ENCODE measurements around the gene GABARAPL2. TPM values are rescaled to one million over a fixed set of nuclear protein-coding genes. Genes with fewer than 3 reads are reported as not detected.

The GABARAPL2 gene
- polyA plus RNA-seq, 4 donors: 130 to 182 (median 140) TPM

DNA sequence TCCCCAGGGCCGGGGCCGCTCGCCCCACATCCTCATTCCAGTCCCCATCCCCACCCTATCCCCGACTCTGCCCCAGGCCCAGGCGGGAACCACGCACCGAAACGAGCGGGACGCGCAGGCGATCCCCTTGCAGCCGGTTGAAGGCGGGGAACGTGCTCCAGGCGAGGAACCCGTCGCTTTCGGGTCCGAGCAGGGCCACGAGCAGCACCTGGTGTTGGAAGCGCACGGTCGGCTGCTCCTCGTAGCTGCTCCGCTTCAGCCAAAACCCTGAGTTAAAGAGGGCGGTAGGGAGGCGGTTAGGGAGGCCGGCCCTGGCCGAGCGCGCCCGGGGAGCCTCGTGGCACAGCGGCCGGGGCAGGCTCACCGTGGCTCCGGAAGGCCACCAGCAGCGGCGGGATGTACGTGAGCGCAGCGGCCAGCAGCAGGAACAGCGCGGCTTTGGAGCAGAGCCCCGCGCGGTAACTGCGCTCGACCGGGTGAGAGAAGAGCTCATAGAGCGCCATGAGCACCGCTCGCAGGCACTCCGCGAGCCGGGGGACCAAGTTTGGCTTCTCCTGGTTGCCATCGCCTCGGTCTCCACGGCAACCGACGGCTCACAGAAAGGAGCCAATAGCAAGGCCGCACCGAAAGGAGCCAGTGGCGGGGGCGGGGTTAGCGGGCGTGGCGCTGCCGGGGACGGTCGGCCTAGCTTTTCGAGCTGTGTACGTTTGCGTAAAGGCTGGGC lies 10.3 kb upstream of the GABARAPL2 start, which contains the start of gene TMEM231:
TMEM231 (minus strand) TSS at position 546 of the 724 bp plus-strand sequence; CDS start at position 503, 43 bp downstream.
- FAIRE-seq: no peak
- peak within 1 kb of the TSS; percentile 20 to 61 (median 35) for H3K27ac ChIP-seq (ENCODE audit: low read depth in 1 of 3, low read length in 2 of 3)
- H3K27me3 ChIP-seq (ENCODE audit: control insufficient read depth in 3 of 3, insufficient read depth in 3 of 3, low read length in 3 of 3): peaks cover 0 to 7% (median 0%) of the 10 kb centered on the region in 3 donors
- peak within 1 kb of the TSS; percentile 37 to 64 (median 45) for H3K4me3 ChIP-seq (ENCODE audit: low read depth in 1 of 3, low read length in 3 of 3)
- peaks cover 0 to 6% (median 0%) of the 10 kb centered on the region in 3 donors for H3K4me1 ChIP-seq (ENCODE audit: control insufficient read depth in 3 of 3, insufficient read depth in 2 of 3, low read depth in 1 of 3, low read length in 2 of 3)
- H3K36me3 ChIP-seq (ENCODE audit: control insufficient read depth in 3 of 3, insufficient read depth in 2 of 3, low read depth in 1 of 3, low read length in 3 of 3): no peaks in the 10 kb centered on the region
- H3K9me3 ChIP-seq (ENCODE audit: control insufficient read depth in 2 of 2, insufficient read depth in 1 of 2, low read depth in 1 of 2, low read length in 1 of 2): no peaks in the 10 kb centered on the region
- peak; percentile 94 to 95 for DNase-seq
- WGBS, 3 donors: 0 to 1% (median 1%) methylated on average over 73 to 75 of the region's 75 CpGs

DNA sequence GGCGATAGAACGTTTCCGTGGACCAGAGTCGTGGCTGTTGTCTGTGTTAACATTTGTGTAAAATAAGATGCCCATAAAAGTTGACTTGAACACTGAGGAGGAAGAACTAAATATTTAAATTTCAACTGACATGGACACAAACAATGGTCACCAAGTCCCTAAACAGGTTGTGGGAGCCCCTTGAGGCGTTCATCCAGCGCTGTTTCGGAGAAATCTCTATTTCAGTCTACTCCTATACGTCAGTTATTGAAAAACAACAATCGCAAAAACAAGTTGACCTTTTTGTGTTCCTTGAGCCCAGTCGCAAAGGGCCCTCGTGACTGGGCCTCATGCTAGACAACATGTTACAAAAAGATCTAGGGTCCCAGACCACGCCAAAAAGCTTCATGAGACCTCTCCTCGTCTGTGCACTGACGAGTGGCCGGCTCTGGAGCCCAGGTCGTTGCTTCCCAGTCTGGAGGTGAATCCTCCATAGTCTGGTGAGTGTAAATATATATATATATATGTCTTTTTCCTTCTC lies 9.7 kb upstream of the GABARAPL2 start:
- FAIRE-seq (no peak), DNase-seq (no peak)
- H3K9me3 ChIP-seq (ENCODE audit: control insufficient read depth in 2 of 2, insufficient read depth in 1 of 2, low read depth in 1 of 2, low read length in 1 of 2): no peaks in the 10 kb centered on the region
- WGBS, 3 donors: 44 to 50% (median 50%) methylated on average over 16 of the region's 16 CpGs
- no peaks in the 10 kb centered on the region for H3K36me3 ChIP-seq (ENCODE audit: control insufficient read depth in 3 of 3, insufficient read depth in 2 of 3, low read depth in 1 of 3, low read length in 3 of 3)
- H3K4me3 ChIP-seq (ENCODE audit: low read depth in 1 of 3, low read length in 3 of 3): peak overlapping the region in 1 of 3 donors; percentile 37
- peaks cover 0 to 7% (median 0%) of the 10 kb centered on the region in 3 donors for H3K27me3 ChIP-seq (ENCODE audit: control insufficient read depth in 3 of 3, insufficient read depth in 3 of 3, low read length in 3 of 3)
- H3K27ac ChIP-seq (ENCODE audit: low read depth in 1 of 3, low read length in 2 of 3): peak overlapping the region in 2 of 3 donors; percentile 20 to 61
- H3K4me1 ChIP-seq (ENCODE audit: control insufficient read depth in 3 of 3, insufficient read depth in 2 of 3, low read depth in 1 of 3, low read length in 2 of 3): peaks cover 0 to 6% (median 0%) of the 10 kb centered on the region in 3 donors

DNA sequence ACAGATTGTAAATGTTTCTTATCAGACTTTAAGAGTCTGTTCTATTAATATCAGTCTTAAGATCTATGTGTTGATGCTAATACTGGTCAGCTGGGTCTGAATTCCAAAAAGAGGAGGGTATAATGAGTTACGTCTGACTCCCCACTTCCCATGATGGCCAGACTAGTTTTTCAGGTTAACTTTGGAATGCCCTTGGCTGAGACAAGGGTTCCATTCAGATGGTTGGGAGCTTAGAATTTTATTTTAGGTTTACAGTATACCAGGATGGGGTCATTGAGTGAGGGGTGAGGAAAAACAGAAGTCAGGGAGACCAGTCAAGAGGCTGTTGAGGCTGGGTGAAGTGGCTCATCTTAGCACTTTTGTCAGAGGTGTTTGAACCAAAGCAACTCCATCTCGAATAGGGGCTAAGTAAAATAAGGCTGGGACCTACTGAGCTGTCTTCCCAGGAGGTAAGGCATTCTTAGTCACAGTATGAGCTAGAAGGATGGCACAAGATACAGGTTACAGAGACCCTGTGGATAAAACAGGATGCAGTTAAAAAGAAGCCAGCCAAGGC lies 7.3 kb upstream of the GABARAPL2 start:
- Histone ChIP-seq H3K9me3 (ENCODE audit: control insufficient read depth in 2 of 2, insufficient read depth in 1 of 2, low read depth in 1 of 2, low read length in 1 of 2) (no peaks in the 10 kb centered on the region), H3K27ac (ENCODE audit: low read depth in 1 of 3, low read length in 2 of 3) (no peak overlapping the region), H3K4me1 (ENCODE audit: control insufficient read depth in 3 of 3, insufficient read depth in 2 of 3, low read depth in 1 of 3, low read length in 2 of 3) (peaks cover 0 to 6% (median 0%) of the 10 kb centered on the region in 3 donors), H3K36me3 (ENCODE audit: control insufficient read depth in 3 of 3, insufficient read depth in 2 of 3, low read depth in 1 of 3, low read length in 3 of 3) (no peaks in the 10 kb centered on the region), H3K27me3 (ENCODE audit: control insufficient read depth in 3 of 3, insufficient read depth in 3 of 3, low read length in 3 of 3) (peaks cover 0 to 7% (median 0%) of the 10 kb centered on the region in 3 donors), H3K4me3 (ENCODE audit: low read depth in 1 of 3, low read length in 3 of 3) (no peak overlapping the region)
- no peak for DNase-seq
- FAIRE-seq: no peak
- 65 to 82% (median 73%) methylated on average over 2 of the region's 2 CpGs for WGBS, 3 donors

GRCh38 chr16:75559564-75560372 lies 6.4 kb upstream of the GABARAPL2 start:
- H3K27me3 ChIP-seq (ENCODE audit: control insufficient read depth in 3 of 3, insufficient read depth in 3 of 3, low read length in 3 of 3): peaks cover 0 to 7% (median 0%) of the 10 kb centered on the region in 3 donors
- H3K9me3 ChIP-seq (ENCODE audit: control insufficient read depth in 2 of 2, insufficient read depth in 1 of 2, low read depth in 1 of 2, low read length in 1 of 2): no peaks in the 10 kb centered on the region
- DNase-seq (no peak), FAIRE-seq (no peak)
- 63 to 72% (median 70%) methylated on average over 10 of the region's 10 CpGs for WGBS, 3 donors
- peaks cover 0 to 8% (median 0%) of the 10 kb centered on the region in 3 donors for H3K4me1 ChIP-seq (ENCODE audit: control insufficient read depth in 3 of 3, insufficient read depth in 2 of 3, low read depth in 1 of 3, low read length in 2 of 3)
- H3K27ac ChIP-seq (ENCODE audit: low read depth in 1 of 3, low read length in 2 of 3): no peak overlapping the region
- H3K36me3 ChIP-seq (ENCODE audit: control insufficient read depth in 3 of 3, insufficient read depth in 2 of 3, low read depth in 1 of 3, low read length in 3 of 3): no peaks in the 10 kb centered on the region
- H3K4me3 ChIP-seq (ENCODE audit: low read depth in 1 of 3, low read length in 3 of 3): no peak overlapping the region

- WGBS, 3 donors: 3 to 16% (median 6%) methylated on average over 15 of the region's 15 CpGs
- Histone ChIP-seq H3K4me1 (ENCODE audit: control insufficient read depth in 3 of 3, insufficient read depth in 2 of 3, low read depth in 1 of 3, low read length in 2 of 3) (peaks cover under 1 to 21% (median 6%) of the 10 kb centered on the region in 3 donors), H3K27ac (ENCODE audit: low read depth in 1 of 3, low read length in 2 of 3) (peak overlapping the region in 2 of 3 donors; percentile 69 to 88), H3K4me3 (ENCODE audit: low read depth in 1 of 3, low read length in 3 of 3) (peak overlapping the region; percentile 82 to 99 (median 91)), H3K27me3 (ENCODE audit: control insufficient read depth in 3 of 3, insufficient read depth in 3 of 3, low read length in 3 of 3) (peaks cover 0 to 2% (median 0%) of the 10 kb centered on the region in 3 donors), H3K9me3 (ENCODE audit: control insufficient read depth in 2 of 2, insufficient read depth in 1 of 2, low read depth in 1 of 2, low read length in 1 of 2) (no peaks in the 10 kb centered on the region), H3K36me3 (ENCODE audit: control insufficient read depth in 3 of 3, insufficient read depth in 2 of 3, low read depth in 1 of 3, low read length in 3 of 3) (peaks cover 6 to 20% (median 14%) of the 10 kb centered on the region in 3 donors)
- DNase-seq: no peak
- no peak for FAIRE-seq
Observed at GRCh38 chr16:75565640-75566039, 539 bp upstream of the GABARAPL2 start.

GRCh38 chr16:75566758-75567255 lies 628 bp downstream of the GABARAPL2 start:
- 1 to 2% (median 2%) methylated on average over 21 to 32 of the region's 32 CpGs for WGBS, 3 donors
- FAIRE-seq: no peak
- H3K4me1 ChIP-seq (ENCODE audit: control insufficient read depth in 3 of 3, insufficient read depth in 2 of 3, low read depth in 1 of 3, low read length in 2 of 3): peaks cover 1 to 26% (median 6%) of the 10 kb centered on the region in 3 donors
- H3K4me3 ChIP-seq (ENCODE audit: low read depth in 1 of 3, low read length in 3 of 3): peak overlapping the region; percentile 82 to 99 (median 91)
- H3K27ac ChIP-seq (ENCODE audit: low read depth in 1 of 3, low read length in 2 of 3): peak overlapping the region in 1 of 3 donors; percentile 87
- peak; percentile 14 to 41 for DNase-seq
- no peaks in the 10 kb centered on the region for H3K9me3 ChIP-seq (ENCODE audit: control insufficient read depth in 2 of 2, insufficient read depth in 1 of 2, low read depth in 1 of 2, low read length in 1 of 2)
- no peaks in the 10 kb centered on the region for H3K27me3 ChIP-seq (ENCODE audit: control insufficient read depth in 3 of 3, insufficient read depth in 3 of 3, low read length in 3 of 3)
- peaks cover 12 to 27% (median 17%) of the 10 kb centered on the region in 3 donors for H3K36me3 ChIP-seq (ENCODE audit: control insufficient read depth in 3 of 3, insufficient read depth in 2 of 3, low read depth in 1 of 3, low read length in 3 of 3)

DNA sequence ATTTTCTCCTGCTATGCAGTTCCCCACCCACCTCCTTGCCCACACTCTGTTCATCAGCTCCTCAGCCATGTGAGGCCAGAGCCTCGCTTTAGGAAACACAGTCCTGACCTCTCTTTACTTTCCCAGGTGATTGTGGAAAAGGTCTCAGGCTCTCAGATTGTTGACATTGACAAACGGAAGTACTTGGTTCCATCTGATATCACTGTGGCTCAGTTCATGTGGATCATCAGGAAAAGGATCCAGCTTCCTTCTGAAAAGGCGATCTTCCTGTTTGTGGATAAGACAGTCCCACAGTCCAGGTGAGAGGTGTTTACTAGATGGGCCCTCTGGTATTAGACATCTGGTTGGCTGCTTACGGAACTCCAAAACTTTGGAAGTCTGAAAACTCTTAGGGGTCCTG lies 1.7 kb downstream of the GABARAPL2 start:
- H3K27ac ChIP-seq (ENCODE audit: low read depth in 1 of 3, low read length in 2 of 3): no peak overlapping the region
- peaks cover 1 to 26% (median 6%) of the 10 kb centered on the region in 3 donors for H3K4me1 ChIP-seq (ENCODE audit: control insufficient read depth in 3 of 3, insufficient read depth in 2 of 3, low read depth in 1 of 3, low read length in 2 of 3)
- H3K4me3 ChIP-seq (ENCODE audit: low read depth in 1 of 3, low read length in 3 of 3): no peak overlapping the region
- H3K9me3 ChIP-seq (ENCODE audit: control insufficient read depth in 2 of 2, insufficient read depth in 1 of 2, low read depth in 1 of 2, low read length in 1 of 2): no peaks in the 10 kb centered on the region
- no peaks in the 10 kb centered on the region for H3K27me3 ChIP-seq (ENCODE audit: control insufficient read depth in 3 of 3, insufficient read depth in 3 of 3, low read length in 3 of 3)
- H3K36me3 ChIP-seq (ENCODE audit: control insufficient read depth in 3 of 3, insufficient read depth in 2 of 3, low read depth in 1 of 3, low read length in 3 of 3): peaks cover 14 to 37% (median 27%) of the 10 kb centered on the region in 3 donors
- WGBS, 3 donors: 79 to 84% (median 81%) methylated on average over 4 of the region's 4 CpGs
- no peak for DNase-seq
- no peak for FAIRE-seq

Measured in small intestine (tissue), 7 donors.